Transverse colon (tissue), 3 donors: Measurements from ENCODE around the gene MPND.

Experiments used
- CTCF ChIP-seq, 5 experiments: fragments of 200-600 bp in 3 of 5; fragments of 450-650 bp in 2 of 5; sonication (generic) in 3 of 5; IDR thresholded peaks; 1 replicate in 2 of 5; 2 replicates in 3 of 5; pipeline ENCODE4 v1.5.1; 2016 to 2017; ENCODE audit warnings: antibody characterized with exemption in 5 of 5, inconsistent platforms in 3 of 5, mild to moderate bottlenecking in 2 of 5, moderate library complexity in 1 of 5
- POLR2A ChIP-seq: fragments of 450-650 bp; IDR thresholded peaks from one replicate; pipeline ENCODE4 v1.6.1; 2016; ENCODE audit warnings: antibody characterized with exemption, mild to moderate bottlenecking, moderate library complexity

- TF ChIP-seq CTCF (IDR thresholded peaks at IDR 0.05) (peak in 4 of 5 experiments; percentile 13 to 23 (median 17)), POLR2A (no peak)
Measured at GRCh38 chr19:4375164-4376027, 32.0 kb downstream of the MPND start.
